Measurements from ENCODE around the gene NECTIN1.

Gene NECTIN1

GRCh38 chr11:119699227-119699626 lies 29.8 kb downstream of the NECTIN1 start:
- H3K4me3 ChIP-seq (ENCODE audit: low read depth, low read length) = no peak overlapping the region
- H3K27ac ChIP-seq (ENCODE audit: low read depth, low read length) = no peak overlapping the region
- H3K9ac ChIP-seq (ENCODE audit: low read depth, low read length) = no peak overlapping the region
- no peaks in the 10 kb centered on the region for H3K36me3 ChIP-seq (ENCODE audit: control insufficient read depth, insufficient read depth, low read length)
- H3K9me3 ChIP-seq (ENCODE audit: control insufficient read depth, insufficient read depth, low read length) = no peaks in the 10 kb centered on the region
- no peaks in the 10 kb centered on the region for H3K27me3 ChIP-seq (ENCODE audit: control insufficient read depth, insufficient read depth, low read length)
- peaks cover 31% of the 10 kb centered on the region; the same call in 1 of the 2 replicates for H3K4me1 ChIP-seq (ENCODE audit: control insufficient read depth, insufficient read depth, low read length)

- Histone ChIP-seq H3K9ac (ENCODE audit: low read depth, low read length) (no peak overlapping the region), H3K4me1 (ENCODE audit: control insufficient read depth, insufficient read depth, low read length) (peaks cover 43% of the 10 kb centered on the region; the same call in 1 of the 2 replicates), H3K27ac (ENCODE audit: low read depth, low read length) (no peak overlapping the region), H3K36me3 (ENCODE audit: control insufficient read depth, insufficient read depth, low read length) (no peaks in the 10 kb centered on the region), H3K4me3 (ENCODE audit: low read depth, low read length) (no peak overlapping the region), H3K27me3 (ENCODE audit: control insufficient read depth, insufficient read depth, low read length) (no peaks in the 10 kb centered on the region), H3K9me3 (ENCODE audit: control insufficient read depth, insufficient read depth, low read length) (no peaks in the 10 kb centered on the region)
Measured at GRCh38 chr11:119697882-119698281, 31.1 kb downstream of the NECTIN1 start.

GRCh38 chr11:119697445-119697844 lies 31.6 kb downstream of the NECTIN1 start:
- Histone ChIP-seq H3K9ac (ENCODE audit: low read depth, low read length) (no peak overlapping the region), H3K4me1 (ENCODE audit: control insufficient read depth, insufficient read depth, low read length) (peaks cover 45% of the 10 kb centered on the region; the same call in 1 of the 2 replicates)

GRCh38 chr11:119696378-119697222 lies 32.4 kb downstream of the NECTIN1 start:
- H3K4me3 ChIP-seq (ENCODE audit: low read depth, low read length) = no peak overlapping the region
- H3K9me3 ChIP-seq (ENCODE audit: control insufficient read depth, insufficient read depth, low read length) = no peaks in the 10 kb centered on the region
- peaks cover 53% of the 10 kb centered on the region for H3K4me1 ChIP-seq (ENCODE audit: control insufficient read depth, insufficient read depth, low read length)
- no peaks in the 10 kb centered on the region for H3K27me3 ChIP-seq (ENCODE audit: control insufficient read depth, insufficient read depth, low read length)
- no peaks in the 10 kb centered on the region for H3K36me3 ChIP-seq (ENCODE audit: control insufficient read depth, insufficient read depth, low read length)
- H3K9ac ChIP-seq (ENCODE audit: low read depth, low read length) = no peak overlapping the region
- no peak overlapping the region for H3K27ac ChIP-seq (ENCODE audit: low read depth, low read length)

More at GRCh38 chr11:119697445-119697844, 31.6 kb downstream of the NECTIN1 start:
- H3K4me3 ChIP-seq (ENCODE audit: low read depth, low read length) = no peak overlapping the region
- no peaks in the 10 kb centered on the region for H3K36me3 ChIP-seq (ENCODE audit: control insufficient read depth, insufficient read depth, low read length)
- H3K27me3 ChIP-seq (ENCODE audit: control insufficient read depth, insufficient read depth, low read length) = no peaks in the 10 kb centered on the region
- H3K27ac ChIP-seq (ENCODE audit: low read depth, low read length) = no peak overlapping the region
- H3K9me3 ChIP-seq (ENCODE audit: control insufficient read depth, insufficient read depth, low read length) = no peaks in the 10 kb centered on the region

GRCh38 chr11:119694334-119694733 lies 34.7 kb downstream of the NECTIN1 start:
- no peaks in the 10 kb centered on the region for H3K9me3 ChIP-seq (ENCODE audit: control insufficient read depth, insufficient read depth, low read length)
- H3K27ac ChIP-seq (ENCODE audit: low read depth, low read length) = no peak overlapping the region
- peaks cover 62% of the 10 kb centered on the region for H3K4me1 ChIP-seq (ENCODE audit: control insufficient read depth, insufficient read depth, low read length)
- H3K27me3 ChIP-seq (ENCODE audit: control insufficient read depth, insufficient read depth, low read length) = no peaks in the 10 kb centered on the region
- H3K36me3 ChIP-seq (ENCODE audit: control insufficient read depth, insufficient read depth, low read length) = no peaks in the 10 kb centered on the region
- H3K4me3 ChIP-seq (ENCODE audit: low read depth, low read length) = no peak overlapping the region
- H3K9ac ChIP-seq (ENCODE audit: low read depth, low read length) = no peak overlapping the region

GRCh38 chr11:119693253-119693815 lies 35.7 kb downstream of the NECTIN1 start:
- Histone ChIP-seq H3K4me3 (ENCODE audit: low read depth, low read length) (no peak overlapping the region), H3K4me1 (ENCODE audit: control insufficient read depth, insufficient read depth, low read length) (peaks cover 64% of the 10 kb centered on the region), H3K36me3 (ENCODE audit: control insufficient read depth, insufficient read depth, low read length) (no peaks in the 10 kb centered on the region), H3K9me3 (ENCODE audit: control insufficient read depth, insufficient read depth, low read length) (no peaks in the 10 kb centered on the region), H3K9ac (ENCODE audit: low read depth, low read length) (no peak overlapping the region), H3K27me3 (ENCODE audit: control insufficient read depth, insufficient read depth, low read length) (no peaks in the 10 kb centered on the region), H3K27ac (ENCODE audit: low read depth, low read length) (no peak overlapping the region)

GRCh38 chr11:119692540-119692820 lies 36.5 kb downstream of the NECTIN1 start:
- Histone ChIP-seq H3K27me3 (ENCODE audit: control insufficient read depth, insufficient read depth, low read length) (no peaks in the 10 kb centered on the region), H3K27ac (ENCODE audit: low read depth, low read length) (no peak overlapping the region), H3K9ac (ENCODE audit: low read depth, low read length) (no peak overlapping the region), H3K4me3 (ENCODE audit: low read depth, low read length) (no peak overlapping the region), H3K36me3 (ENCODE audit: control insufficient read depth, insufficient read depth, low read length) (no peaks in the 10 kb centered on the region), H3K9me3 (ENCODE audit: control insufficient read depth, insufficient read depth, low read length) (no peaks in the 10 kb centered on the region), H3K4me1 (ENCODE audit: control insufficient read depth, insufficient read depth, low read length) (peaks cover 73% of the 10 kb centered on the region)

- Histone ChIP-seq H3K27ac (ENCODE audit: low read depth, low read length) (no peak overlapping the region), H3K9me3 (ENCODE audit: control insufficient read depth, insufficient read depth, low read length) (no peaks in the 10 kb centered on the region), H3K9ac (ENCODE audit: low read depth, low read length) (no peak overlapping the region), H3K36me3 (ENCODE audit: control insufficient read depth, insufficient read depth, low read length) (no peaks in the 10 kb centered on the region), H3K4me1 (ENCODE audit: control insufficient read depth, insufficient read depth, low read length) (peaks cover 71% of the 10 kb centered on the region), H3K4me3 (ENCODE audit: low read depth, low read length) (no peak overlapping the region), H3K27me3 (ENCODE audit: control insufficient read depth, insufficient read depth, low read length) (no peaks in the 10 kb centered on the region)
Measured at GRCh38 chr11:119691701-119692539, 37.1 kb downstream of the NECTIN1 start.

- no peak overlapping the region for H3K27ac ChIP-seq (ENCODE audit: low read depth, low read length)
- peaks cover 63% of the 10 kb centered on the region for H3K4me1 ChIP-seq (ENCODE audit: control insufficient read depth, insufficient read depth, low read length)
- no peak overlapping the region for H3K9ac ChIP-seq (ENCODE audit: low read depth, low read length)
Measured at GRCh38 chr11:119691020-119691666, 37.9 kb downstream of the NECTIN1 start.

GRCh38 chr11:119689302-119689701 lies 39.7 kb downstream of the NECTIN1 start:
- H3K4me1 ChIP-seq (ENCODE audit: control insufficient read depth, insufficient read depth, low read length) = peaks cover 55% of the 10 kb centered on the region
- no peaks in the 10 kb centered on the region for H3K27me3 ChIP-seq (ENCODE audit: control insufficient read depth, insufficient read depth, low read length)
- no peak overlapping the region for H3K27ac ChIP-seq (ENCODE audit: low read depth, low read length)

More at GRCh38 chr11:119691020-119691666, 37.9 kb downstream of the NECTIN1 start:
- H3K4me3 ChIP-seq (ENCODE audit: low read depth, low read length) = no peak overlapping the region
- H3K9me3 ChIP-seq (ENCODE audit: control insufficient read depth, insufficient read depth, low read length) = no peaks in the 10 kb centered on the region
- no peaks in the 10 kb centered on the region for H3K36me3 ChIP-seq (ENCODE audit: control insufficient read depth, insufficient read depth, low read length)
- no peaks in the 10 kb centered on the region for H3K27me3 ChIP-seq (ENCODE audit: control insufficient read depth, insufficient read depth, low read length)

More at GRCh38 chr11:119689302-119689701, 39.7 kb downstream of the NECTIN1 start:
- no peak overlapping the region for H3K4me3 ChIP-seq (ENCODE audit: low read depth, low read length)
- no peaks in the 10 kb centered on the region for H3K36me3 ChIP-seq (ENCODE audit: control insufficient read depth, insufficient read depth, low read length)
- no peak overlapping the region for H3K9ac ChIP-seq (ENCODE audit: low read depth, low read length)
- no peaks in the 10 kb centered on the region for H3K9me3 ChIP-seq (ENCODE audit: control insufficient read depth, insufficient read depth, low read length)
